ENCODE measurements around the gene KCTD10. TPM values are rescaled to one million over a fixed set of nuclear protein-coding genes. Genes with fewer than 3 reads are reported as not detected.

The KCTD10 gene
- total RNA-seq, 1 experiment from 2014 or later = 55.2 TPM

DNA sequence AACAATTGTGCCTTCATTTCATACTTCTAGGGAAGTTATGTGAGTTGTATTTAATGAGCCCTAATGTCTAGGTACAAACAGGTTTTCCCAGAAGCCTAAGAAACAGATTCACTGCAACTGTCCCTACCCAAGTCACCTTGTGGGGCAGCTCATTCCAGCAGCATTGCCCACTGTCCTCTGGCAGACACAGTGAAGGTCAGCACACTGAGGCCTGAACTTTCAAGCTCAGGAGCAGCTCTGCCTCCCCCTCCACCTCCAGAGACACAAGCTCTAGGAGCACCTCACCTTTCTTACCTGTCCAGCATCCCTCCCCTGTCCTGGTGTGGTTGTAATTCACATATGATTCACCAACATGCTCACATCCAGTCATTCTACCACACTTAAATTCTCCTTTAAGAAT lies 16.0 kb upstream of the KCTD10 start:
- no peak for ATAC-seq
- no peak for DNase-seq (ENCODE audit: low read depth, low spot score)
- CTCF ChIA-PET = no interaction called here
- H3K27me3 ChIP-seq (ENCODE audit: control insufficient read depth, insufficient read depth, low read length) = no peaks in the 10 kb centered on the region
- intact Hi-C loops (cut with micrococcal nuclease; ENCODE audit: unreplicated experiment) (no loop called here), in situ Hi-C loops (cut with HindIII; ENCODE audit: low pct_unique_long_range_greater_than_20kb, low sequenced_read_pairs) (no loop called here)
- H3K4me1 ChIP-seq (ENCODE audit: control insufficient read depth, insufficient read depth, low read length) = no peaks in the 10 kb centered on the region
- H3K27ac ChIP-seq (ENCODE audit: low read length) = no peak overlapping the region
- no TSS peak for BruUV-seq (replicated peaks)
- no peak for TF ChIP-seq POLR2AphosphoS5 (IDR thresholded peaks at IDR 0.05; ENCODE audit: low read depth, low read length)
- TF ChIP-seq, protein P1, sequence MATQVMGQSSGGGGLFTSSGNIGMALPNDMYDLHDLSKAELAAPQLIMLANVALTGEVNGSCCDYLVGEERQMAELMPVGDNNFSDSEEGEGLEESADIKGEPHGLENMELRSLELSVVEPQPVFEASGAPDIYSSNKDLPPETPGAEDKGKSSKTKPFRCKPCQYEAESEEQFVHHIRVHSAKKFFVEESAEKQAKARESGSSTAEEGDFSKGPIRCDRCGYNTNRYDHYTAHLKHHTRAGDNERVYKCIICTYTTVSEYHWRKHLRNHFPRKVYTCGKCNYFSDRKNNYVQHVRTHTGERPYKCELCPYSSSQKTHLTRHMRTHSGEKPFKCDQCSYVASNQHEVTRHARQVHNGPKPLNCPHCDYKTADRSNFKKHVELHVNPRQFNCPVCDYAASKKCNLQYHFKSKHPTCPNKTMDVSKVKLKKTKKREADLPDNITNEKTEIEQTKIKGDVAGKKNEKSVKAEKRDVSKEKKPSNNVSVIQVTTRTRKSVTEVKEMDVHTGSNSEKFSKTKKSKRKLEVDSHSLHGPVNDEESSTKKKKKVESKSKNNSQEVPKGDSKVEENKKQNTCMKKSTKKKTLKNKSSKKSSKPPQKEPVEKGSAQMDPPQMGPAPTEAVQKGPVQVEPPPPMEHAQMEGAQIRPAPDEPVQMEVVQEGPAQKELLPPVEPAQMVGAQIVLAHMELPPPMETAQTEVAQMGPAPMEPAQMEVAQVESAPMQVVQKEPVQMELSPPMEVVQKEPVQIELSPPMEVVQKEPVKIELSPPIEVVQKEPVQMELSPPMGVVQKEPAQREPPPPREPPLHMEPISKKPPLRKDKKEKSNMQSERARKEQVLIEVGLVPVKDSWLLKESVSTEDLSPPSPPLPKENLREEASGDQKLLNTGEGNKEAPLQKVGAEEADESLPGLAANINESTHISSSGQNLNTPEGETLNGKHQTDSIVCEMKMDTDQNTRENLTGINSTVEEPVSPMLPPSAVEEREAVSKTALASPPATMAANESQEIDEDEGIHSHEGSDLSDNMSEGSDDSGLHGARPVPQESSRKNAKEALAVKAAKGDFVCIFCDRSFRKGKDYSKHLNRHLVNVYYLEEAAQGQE (IDR thresholded peaks at IDR 0.05; ENCODE audit: insufficient read depth in 1 of 2, low read depth in 2 of 2, low read length in 1 of 2) = no peak
- TF ChIP-seq, protein P2, sequence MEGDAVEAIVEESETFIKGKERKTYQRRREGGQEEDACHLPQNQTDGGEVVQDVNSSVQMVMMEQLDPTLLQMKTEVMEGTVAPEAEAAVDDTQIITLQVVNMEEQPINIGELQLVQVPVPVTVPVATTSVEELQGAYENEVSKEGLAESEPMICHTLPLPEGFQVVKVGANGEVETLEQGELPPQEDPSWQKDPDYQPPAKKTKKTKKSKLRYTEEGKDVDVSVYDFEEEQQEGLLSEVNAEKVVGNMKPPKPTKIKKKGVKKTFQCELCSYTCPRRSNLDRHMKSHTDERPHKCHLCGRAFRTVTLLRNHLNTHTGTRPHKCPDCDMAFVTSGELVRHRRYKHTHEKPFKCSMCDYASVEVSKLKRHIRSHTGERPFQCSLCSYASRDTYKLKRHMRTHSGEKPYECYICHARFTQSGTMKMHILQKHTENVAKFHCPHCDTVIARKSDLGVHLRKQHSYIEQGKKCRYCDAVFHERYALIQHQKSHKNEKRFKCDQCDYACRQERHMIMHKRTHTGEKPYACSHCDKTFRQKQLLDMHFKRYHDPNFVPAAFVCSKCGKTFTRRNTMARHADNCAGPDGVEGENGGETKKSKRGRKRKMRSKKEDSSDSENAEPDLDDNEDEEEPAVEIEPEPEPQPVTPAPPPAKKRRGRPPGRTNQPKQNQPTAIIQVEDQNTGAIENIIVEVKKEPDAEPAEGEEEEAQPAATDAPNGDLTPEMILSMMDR (IDR thresholded peaks at IDR 0.05) = no peak
- TF ChIP-seq SIN3A (IDR thresholded peaks at IDR 0.05; ENCODE audit: borderline replicate concordance, insufficient read depth, low read depth, low read length) = no peak
- no peak for TF ChIP-seq TCF7L2 (IDR thresholded peaks at IDR 0.05; ENCODE audit: low read depth, low read length)
- POLR2A ChIA-PET = interaction anchor here (0.6 kb wide), 1 partner anchor 12 kb away, joined by 4 read pairs; no protein-coding TSS in a partner anchor
- peaks cover 13% of the 10 kb centered on the region; the same call in 1 of the 2 replicates for H3K36me3 ChIP-seq (ENCODE audit: control insufficient read depth, insufficient read depth, low read length)
- 0 out of 2 replicates have a peak, but pooled peaks cover 3% of the 10 kb centered on the region for H3K9me3 ChIP-seq (ENCODE audit: control insufficient read depth, insufficient read depth, low read depth, low read length)
- no peak overlapping the region for H3K4me3 ChIP-seq (ENCODE audit: low read depth in 2 of 2, low read length in 2 of 2)

DNA sequence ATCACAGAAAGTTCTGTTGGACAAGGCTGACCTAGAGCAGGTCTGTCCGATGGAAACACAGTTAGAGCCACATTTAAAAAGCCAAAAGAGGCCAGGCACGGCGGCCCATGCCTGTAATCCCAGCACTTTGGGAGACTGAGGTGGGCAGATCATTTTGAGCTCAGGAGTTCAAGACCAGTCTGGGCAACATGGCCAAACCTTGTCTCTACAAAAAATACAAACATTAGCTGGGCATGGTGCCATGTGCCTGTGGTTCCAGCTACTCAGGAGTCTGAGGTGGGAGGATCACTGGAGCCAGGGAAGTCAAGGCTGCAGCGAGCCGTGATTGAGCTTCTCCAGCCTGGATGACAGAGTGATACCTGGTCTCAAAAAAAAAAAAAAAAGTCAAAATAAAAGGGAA lies 15.3 kb upstream of the KCTD10 start:
- ChIA-PET CTCF (no interaction called here), POLR2A (no interaction called here)

More for the DNA sequence above, 15.3 kb upstream of the KCTD10 start:
- intact Hi-C loops (cut with micrococcal nuclease; ENCODE audit: unreplicated experiment) (no loop called here), in situ Hi-C loops (cut with HindIII; ENCODE audit: low pct_unique_long_range_greater_than_20kb, low sequenced_read_pairs) (no loop called here)
- Histone ChIP-seq H3K4me1 (ENCODE audit: control insufficient read depth, insufficient read depth, low read length) (no peaks in the 10 kb centered on the region), H3K27me3 (ENCODE audit: control insufficient read depth, insufficient read depth, low read length) (no peaks in the 10 kb centered on the region), H3K4me3 (ENCODE audit: low read depth in 2 of 2, low read length in 2 of 2) (no peak overlapping the region), H3K27ac (ENCODE audit: low read length) (no peak overlapping the region), H3K9me3 (ENCODE audit: control insufficient read depth, insufficient read depth, low read depth, low read length) (0 out of 2 replicates have a peak, but pooled peaks cover 3% of the 10 kb centered on the region), H3K36me3 (ENCODE audit: control insufficient read depth, insufficient read depth, low read length) (peaks cover 13% of the 10 kb centered on the region; the same call in 1 of the 2 replicates)
- no peak for DNase-seq (ENCODE audit: low read depth, low spot score)
- no TSS peak for BruUV-seq (replicated peaks)
- TF ChIP-seq SIN3A (IDR thresholded peaks at IDR 0.05; ENCODE audit: borderline replicate concordance, insufficient read depth, low read depth, low read length) (no peak), TCF7L2 (IDR thresholded peaks at IDR 0.05; ENCODE audit: low read depth, low read length) (no peak), POLR2AphosphoS5 (IDR thresholded peaks at IDR 0.05; ENCODE audit: low read depth, low read length) (no peak)
- TF ChIP-seq, protein P1 (IDR thresholded peaks at IDR 0.05; ENCODE audit: insufficient read depth in 1 of 2, low read depth in 2 of 2, low read length in 1 of 2) = no peak
- TF ChIP-seq, protein P2 (IDR thresholded peaks at IDR 0.05) = no peak
- ATAC-seq = no peak

Data from Panc1 (cell line).